Measurements from ENCODE around the gene ZBTB5.

GRCh38 chr9:37390759-37391158 lies 74.5 kb downstream of the ZBTB5 start:
- TF ChIP-seq, protein P1, sequence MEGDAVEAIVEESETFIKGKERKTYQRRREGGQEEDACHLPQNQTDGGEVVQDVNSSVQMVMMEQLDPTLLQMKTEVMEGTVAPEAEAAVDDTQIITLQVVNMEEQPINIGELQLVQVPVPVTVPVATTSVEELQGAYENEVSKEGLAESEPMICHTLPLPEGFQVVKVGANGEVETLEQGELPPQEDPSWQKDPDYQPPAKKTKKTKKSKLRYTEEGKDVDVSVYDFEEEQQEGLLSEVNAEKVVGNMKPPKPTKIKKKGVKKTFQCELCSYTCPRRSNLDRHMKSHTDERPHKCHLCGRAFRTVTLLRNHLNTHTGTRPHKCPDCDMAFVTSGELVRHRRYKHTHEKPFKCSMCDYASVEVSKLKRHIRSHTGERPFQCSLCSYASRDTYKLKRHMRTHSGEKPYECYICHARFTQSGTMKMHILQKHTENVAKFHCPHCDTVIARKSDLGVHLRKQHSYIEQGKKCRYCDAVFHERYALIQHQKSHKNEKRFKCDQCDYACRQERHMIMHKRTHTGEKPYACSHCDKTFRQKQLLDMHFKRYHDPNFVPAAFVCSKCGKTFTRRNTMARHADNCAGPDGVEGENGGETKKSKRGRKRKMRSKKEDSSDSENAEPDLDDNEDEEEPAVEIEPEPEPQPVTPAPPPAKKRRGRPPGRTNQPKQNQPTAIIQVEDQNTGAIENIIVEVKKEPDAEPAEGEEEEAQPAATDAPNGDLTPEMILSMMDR (IDR thresholded peaks at IDR 0.05), result peak; percentile 60; the same call in 1 of the 2 replicates
- TF ChIP-seq, protein P2, sequence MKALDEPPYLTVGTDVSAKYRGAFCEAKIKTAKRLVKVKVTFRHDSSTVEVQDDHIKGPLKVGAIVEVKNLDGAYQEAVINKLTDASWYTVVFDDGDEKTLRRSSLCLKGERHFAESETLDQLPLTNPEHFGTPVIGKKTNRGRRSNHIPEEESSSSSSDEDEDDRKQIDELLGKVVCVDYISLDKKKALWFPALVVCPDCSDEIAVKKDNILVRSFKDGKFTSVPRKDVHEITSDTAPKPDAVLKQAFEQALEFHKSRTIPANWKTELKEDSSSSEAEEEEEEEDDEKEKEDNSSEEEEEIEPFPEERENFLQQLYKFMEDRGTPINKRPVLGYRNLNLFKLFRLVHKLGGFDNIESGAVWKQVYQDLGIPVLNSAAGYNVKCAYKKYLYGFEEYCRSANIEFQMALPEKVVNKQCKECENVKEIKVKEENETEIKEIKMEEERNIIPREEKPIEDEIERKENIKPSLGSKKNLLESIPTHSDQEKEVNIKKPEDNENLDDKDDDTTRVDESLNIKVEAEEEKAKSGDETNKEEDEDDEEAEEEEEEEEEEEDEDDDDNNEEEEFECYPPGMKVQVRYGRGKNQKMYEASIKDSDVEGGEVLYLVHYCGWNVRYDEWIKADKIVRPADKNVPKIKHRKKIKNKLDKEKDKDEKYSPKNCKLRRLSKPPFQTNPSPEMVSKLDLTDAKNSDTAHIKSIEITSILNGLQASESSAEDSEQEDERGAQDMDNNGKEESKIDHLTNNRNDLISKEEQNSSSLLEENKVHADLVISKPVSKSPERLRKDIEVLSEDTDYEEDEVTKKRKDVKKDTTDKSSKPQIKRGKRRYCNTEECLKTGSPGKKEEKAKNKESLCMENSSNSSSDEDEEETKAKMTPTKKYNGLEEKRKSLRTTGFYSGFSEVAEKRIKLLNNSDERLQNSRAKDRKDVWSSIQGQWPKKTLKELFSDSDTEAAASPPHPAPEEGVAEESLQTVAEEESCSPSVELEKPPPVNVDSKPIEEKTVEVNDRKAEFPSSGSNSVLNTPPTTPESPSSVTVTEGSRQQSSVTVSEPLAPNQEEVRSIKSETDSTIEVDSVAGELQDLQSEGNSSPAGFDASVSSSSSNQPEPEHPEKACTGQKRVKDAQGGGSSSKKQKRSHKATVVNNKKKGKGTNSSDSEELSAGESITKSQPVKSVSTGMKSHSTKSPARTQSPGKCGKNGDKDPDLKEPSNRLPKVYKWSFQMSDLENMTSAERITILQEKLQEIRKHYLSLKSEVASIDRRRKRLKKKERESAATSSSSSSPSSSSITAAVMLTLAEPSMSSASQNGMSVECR (CRISPR knock-in tag; IDR thresholded peaks at IDR 0.05; ENCODE audit: borderline replicate concordance), result no peak
- TF ChIP-seq, protein P3, sequence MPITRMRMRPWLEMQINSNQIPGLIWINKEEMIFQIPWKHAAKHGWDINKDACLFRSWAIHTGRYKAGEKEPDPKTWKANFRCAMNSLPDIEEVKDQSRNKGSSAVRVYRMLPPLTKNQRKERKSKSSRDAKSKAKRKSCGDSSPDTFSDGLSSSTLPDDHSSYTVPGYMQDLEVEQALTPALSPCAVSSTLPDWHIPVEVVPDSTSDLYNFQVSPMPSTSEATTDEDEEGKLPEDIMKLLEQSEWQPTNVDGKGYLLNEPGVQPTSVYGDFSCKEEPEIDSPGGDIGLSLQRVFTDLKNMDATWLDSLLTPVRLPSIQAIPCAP (CRISPR knock-in tag; IDR thresholded peaks at IDR 0.05), result no peak
- TF ChIP-seq FOXJ3 (CRISPR knock-in tag; IDR thresholded peaks at IDR 0.05; ENCODE audit: borderline replicate concordance), result no peak
- TF ChIP-seq KAT7 (CRISPR knock-in tag; IDR thresholded peaks at IDR 0.05; ENCODE audit: borderline replicate concordance), result no peak
- TF ChIP-seq, protein P4, sequence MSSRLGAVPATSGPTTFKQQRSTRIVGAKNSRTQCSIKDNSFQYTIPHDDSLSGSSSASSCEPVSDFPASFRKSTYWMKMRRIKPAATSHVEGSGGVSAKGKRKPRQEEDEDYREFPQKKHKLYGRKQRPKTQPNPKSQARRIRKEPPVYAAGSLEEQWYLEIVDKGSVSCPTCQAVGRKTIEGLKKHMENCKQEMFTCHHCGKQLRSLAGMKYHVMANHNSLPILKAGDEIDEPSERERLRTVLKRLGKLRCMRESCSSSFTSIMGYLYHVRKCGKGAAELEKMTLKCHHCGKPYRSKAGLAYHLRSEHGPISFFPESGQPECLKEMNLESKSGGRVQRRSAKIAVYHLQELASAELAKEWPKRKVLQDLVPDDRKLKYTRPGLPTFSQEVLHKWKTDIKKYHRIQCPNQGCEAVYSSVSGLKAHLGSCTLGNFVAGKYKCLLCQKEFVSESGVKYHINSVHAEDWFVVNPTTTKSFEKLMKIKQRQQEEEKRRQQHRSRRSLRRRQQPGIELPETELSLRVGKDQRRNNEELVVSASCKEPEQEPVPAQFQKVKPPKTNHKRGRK (CRISPR knock-in tag; IDR thresholded peaks at IDR 0.05; ENCODE audit: borderline replicate concordance), result no peak
- no peak for TF ChIP-seq ETV6 (CRISPR knock-in tag; IDR thresholded peaks at IDR 0.05)
- no peak for TF ChIP-seq ZNF232 (CRISPR knock-in tag; IDR thresholded peaks at IDR 0.05)
- no peak for TF ChIP-seq ZNF219 (CRISPR knock-in tag; IDR thresholded peaks at IDR 0.05; ENCODE audit: borderline replicate concordance)
